Chondrocyte (in vitro differentiated cells): ENCODE measurements around the gene MYBPC1. TPM values are rescaled to one million over a fixed set of nuclear protein-coding genes. Genes with fewer than 3 reads are reported as not detected.

ENCODE experiments used
- DNase-seq: peaks from one replicate; pipeline ENCODE4 v3.0.0; 2021; ENCODE audit warnings: mixed read lengths, low spot score
- H3K27ac Mint-ChIP-seq: one replicate; pipeline ENCODE4 v1.8.0; 2021; ENCODE audit warnings: mild to moderate bottlenecking, moderate library complexity, mixed read lengths; ENCODE audit not compliant: unreplicated experiment
- H3K27me3 Mint-ChIP-seq: 2 replicates; pipeline ENCODE4 v1.8.0; 2021; ENCODE audit warnings: low read depth, mixed read lengths
- H3K36me3 Mint-ChIP-seq: 2 replicates; pipeline ENCODE4 v1.8.0; 2021; ENCODE audit warnings: low read depth, mixed read lengths
- H3K4me1 Mint-ChIP-seq: 2 replicates; pipeline ENCODE4 v1.8.0; 2021; ENCODE audit warnings: low read depth, mild to moderate bottlenecking, mixed read lengths
- H3K4me3 Mint-ChIP-seq: one replicate; pipeline ENCODE4 v1.8.0; 2021; ENCODE audit warnings: mild to moderate bottlenecking, moderate library complexity, mixed read lengths; ENCODE audit not compliant: unreplicated experiment
- H3K9me3 Mint-ChIP-seq: 2 replicates; pipeline ENCODE4 v1.8.0; 2021; ENCODE audit warnings: low read depth, mixed read lengths
- total RNA-seq: library from RNA; stranded (reverse); gene quantifications from 3 replicates; pipeline ENCODE4 v1.2.1, GENCODE V29; 2021
- TF ChIP-seq, protein P1 (sequence below): fragments of 200-600 bp; sonication (generic); IDR thresholded peaks from 2 replicates; pipeline ENCODE4 v1.5.0; 2021; ENCODE audit warnings: antibody characterized with exemption, mild to moderate bottlenecking, moderate library complexity

MYBPC1 gene
- total RNA-seq, 1 donor from 2014 or later = not detected

DNA sequence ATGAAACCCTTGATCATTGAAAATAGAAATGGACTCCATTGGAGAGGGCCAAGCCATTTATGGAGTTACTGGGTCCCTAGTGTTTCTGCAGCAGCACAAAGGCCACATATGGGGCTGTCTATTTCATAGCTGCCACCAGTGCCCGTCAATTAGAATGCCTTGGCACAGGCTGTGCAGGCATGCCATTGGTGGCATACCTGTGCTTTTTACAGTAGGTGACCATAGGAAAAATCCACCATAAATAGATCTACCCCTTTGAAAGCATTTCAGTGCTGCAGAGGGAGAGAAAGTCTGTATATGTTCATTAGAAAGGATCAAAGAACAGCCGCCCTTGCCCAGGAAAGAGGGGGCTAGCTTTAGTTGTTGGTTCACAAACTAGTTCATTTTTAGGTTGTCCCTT, 13.1 kb downstream of the MYBPC1 start:
- H3K9me3 Mint-ChIP-seq = no peaks in the 10 kb centered on the region
- peaks cover 3% of the 10 kb centered on the region for H3K27me3 Mint-ChIP-seq
- no peak overlapping the region for H3K4me3 Mint-ChIP-seq
- no peak overlapping the region for H3K27ac Mint-ChIP-seq
- no peaks in the 10 kb centered on the region for H3K4me1 Mint-ChIP-seq
- TF ChIP-seq, protein P1, sequence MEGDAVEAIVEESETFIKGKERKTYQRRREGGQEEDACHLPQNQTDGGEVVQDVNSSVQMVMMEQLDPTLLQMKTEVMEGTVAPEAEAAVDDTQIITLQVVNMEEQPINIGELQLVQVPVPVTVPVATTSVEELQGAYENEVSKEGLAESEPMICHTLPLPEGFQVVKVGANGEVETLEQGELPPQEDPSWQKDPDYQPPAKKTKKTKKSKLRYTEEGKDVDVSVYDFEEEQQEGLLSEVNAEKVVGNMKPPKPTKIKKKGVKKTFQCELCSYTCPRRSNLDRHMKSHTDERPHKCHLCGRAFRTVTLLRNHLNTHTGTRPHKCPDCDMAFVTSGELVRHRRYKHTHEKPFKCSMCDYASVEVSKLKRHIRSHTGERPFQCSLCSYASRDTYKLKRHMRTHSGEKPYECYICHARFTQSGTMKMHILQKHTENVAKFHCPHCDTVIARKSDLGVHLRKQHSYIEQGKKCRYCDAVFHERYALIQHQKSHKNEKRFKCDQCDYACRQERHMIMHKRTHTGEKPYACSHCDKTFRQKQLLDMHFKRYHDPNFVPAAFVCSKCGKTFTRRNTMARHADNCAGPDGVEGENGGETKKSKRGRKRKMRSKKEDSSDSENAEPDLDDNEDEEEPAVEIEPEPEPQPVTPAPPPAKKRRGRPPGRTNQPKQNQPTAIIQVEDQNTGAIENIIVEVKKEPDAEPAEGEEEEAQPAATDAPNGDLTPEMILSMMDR = no peak
- DNase-seq = no peak
- no peaks in the 10 kb centered on the region for H3K36me3 Mint-ChIP-seq

DNA sequence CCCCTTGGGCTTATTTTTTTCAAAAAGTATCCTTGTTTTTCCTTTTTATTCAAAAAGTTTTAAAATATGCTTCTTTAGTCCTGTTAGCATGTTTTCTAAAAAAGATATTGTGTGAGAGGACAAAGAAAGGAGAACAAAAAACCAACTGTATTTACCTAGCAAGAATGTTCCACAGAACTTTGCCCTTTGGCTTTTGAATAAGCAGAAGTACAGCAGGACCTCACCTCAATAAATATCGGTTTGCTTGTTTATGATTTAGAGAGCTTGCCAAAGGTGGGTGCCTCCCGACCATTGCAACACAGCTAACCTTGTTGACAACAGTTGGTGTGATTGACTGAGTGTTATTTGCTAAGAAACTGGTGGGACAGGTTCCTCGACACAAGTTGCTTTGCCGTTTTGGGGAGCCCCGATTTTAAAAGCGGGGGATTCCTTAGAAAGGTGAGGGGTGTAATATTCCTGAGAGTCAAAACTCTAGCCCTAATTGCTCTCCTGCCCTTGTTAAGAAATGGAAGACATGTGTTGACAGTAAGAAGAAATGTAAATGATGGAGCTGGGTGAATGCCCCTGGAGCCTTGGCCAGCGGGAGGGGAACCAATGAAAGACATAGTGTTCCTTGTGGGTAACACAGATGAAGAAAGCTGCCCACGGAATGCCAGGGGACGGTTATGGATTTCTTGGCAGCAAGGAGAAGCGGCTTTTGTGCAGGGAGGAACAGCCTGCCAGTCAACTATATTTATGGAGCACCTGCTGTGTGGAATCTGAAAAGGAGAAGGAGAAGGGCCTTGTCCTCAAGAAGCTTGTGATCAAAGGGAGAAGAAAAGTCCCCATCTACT, 13.7 kb downstream of the MYBPC1 start:
- Mint-ChIP-seq H3K9me3 (no peaks in the 10 kb centered on the region), H3K36me3 (no peaks in the 10 kb centered on the region), H3K27me3 (peaks cover 3% of the 10 kb centered on the region), H3K4me1 (no peaks in the 10 kb centered on the region), H3K4me3 (no peak overlapping the region), H3K27ac (no peak overlapping the region)
- TF ChIP-seq, protein P1 = no peak
- no peak for DNase-seq

DNA sequence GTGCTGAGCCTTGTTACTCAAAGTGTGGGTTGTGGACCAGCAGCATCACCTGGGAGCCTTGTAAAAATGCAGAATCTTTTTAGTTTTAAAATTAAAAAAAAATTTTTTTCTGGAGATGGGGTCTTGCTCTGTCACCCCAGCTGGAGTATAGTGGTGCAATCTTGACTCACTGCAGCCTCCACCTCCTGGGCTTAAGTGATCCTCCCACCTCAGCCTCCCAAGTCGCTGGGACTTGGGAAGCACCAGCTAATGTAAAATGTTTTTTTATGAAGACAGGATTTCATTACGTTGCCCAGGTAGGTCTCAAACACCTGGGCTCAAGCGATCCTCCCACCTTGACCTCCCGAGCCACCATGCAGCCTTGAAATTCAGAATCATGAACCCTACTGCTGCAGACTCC, 14.4 kb downstream of the MYBPC1 start:
- no peaks in the 10 kb centered on the region for H3K9me3 Mint-ChIP-seq
- H3K4me1 Mint-ChIP-seq = no peaks in the 10 kb centered on the region
- H3K36me3 Mint-ChIP-seq = no peaks in the 10 kb centered on the region
- no peak for DNase-seq
- no peak overlapping the region for H3K27ac Mint-ChIP-seq
- TF ChIP-seq, protein P1 = no peak
- H3K4me3 Mint-ChIP-seq = no peak overlapping the region
- peaks cover 3% of the 10 kb centered on the region for H3K27me3 Mint-ChIP-seq

DNA sequence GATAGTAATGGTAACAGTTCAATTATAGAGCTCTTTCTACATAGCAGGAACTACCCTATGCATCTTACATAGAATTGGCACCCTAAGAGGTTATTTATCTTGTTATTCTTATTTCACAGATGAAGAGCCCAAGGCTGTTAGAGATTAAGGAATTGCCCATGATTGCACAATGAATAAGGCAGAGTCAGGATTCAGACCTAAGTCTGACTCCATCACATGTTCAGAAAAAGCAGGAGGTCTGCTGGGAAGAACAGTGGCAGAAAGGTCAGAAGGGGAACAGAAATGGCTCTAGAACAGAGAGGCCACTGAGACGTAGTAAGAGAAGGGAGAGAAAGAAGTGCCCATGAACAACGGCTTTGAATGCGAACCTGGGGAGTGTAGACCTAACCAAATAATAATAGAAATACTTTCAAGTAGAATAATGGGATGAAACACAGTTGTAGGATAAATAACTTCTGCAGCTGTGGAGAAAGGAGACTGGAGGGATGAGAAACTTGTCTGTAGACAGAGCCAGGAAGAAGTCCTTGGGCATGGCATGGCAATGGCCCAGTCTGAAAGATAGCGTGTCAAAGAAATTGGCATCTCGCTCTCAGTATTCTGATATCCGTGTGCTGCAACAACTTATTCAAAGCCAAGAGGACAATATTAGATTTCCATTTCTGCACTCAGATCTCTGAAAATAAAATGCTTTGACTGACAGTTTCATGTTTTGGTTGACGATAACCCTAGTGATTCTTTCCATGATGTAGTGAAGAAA, 17.6 kb downstream of the MYBPC1 start:
- Mint-ChIP-seq H3K4me1 (peaks cover 10% of the 10 kb centered on the region), H3K4me3 (no peak overlapping the region), H3K27ac (no peak overlapping the region), H3K27me3 (peaks cover 3% of the 10 kb centered on the region), H3K9me3 (no peaks in the 10 kb centered on the region), H3K36me3 (no peaks in the 10 kb centered on the region)
- TF ChIP-seq, protein P1 = no peak
- DNase-seq = no peak

DNA sequence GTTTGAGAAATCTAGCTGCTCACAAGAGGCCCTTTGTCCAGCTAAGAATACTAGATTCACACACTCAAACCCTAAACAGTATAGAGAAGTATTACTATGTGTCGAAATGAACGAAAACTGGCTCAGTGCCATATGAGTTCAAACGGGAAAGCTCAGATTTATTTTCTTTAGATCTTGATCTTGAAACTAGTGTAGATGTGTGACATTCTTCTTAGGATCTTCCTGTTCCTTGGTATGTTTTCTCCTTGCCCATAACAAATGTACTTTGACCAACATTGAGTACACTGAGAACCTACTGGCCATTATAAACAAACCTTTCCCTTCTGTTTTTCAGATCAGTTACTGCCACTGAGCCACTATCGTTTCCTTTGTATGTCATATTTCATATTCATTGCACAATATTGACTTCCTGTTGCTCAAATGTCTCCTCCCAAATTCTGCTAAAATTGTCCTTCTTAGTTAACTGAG, 21.3 kb downstream of the MYBPC1 start:
- TF ChIP-seq, protein P1 = no peak
- Mint-ChIP-seq H3K36me3 (no peaks in the 10 kb centered on the region), H3K4me1 (peaks cover 13% of the 10 kb centered on the region), H3K4me3 (no peak overlapping the region), H3K27me3 (no peaks in the 10 kb centered on the region), H3K27ac (peak overlapping the region; percentile 1), H3K9me3 (no peaks in the 10 kb centered on the region)
- DNase-seq = no peak
